GM18508 (cell line): ENCODE data around the gene HAX1.
"Not testable (repeated sequence)": the region's sequence is repeated elsewhere in the genome, so short reads cannot be mapped to it uniquely, and the experiment has no call there.

Experiments used
- ATAC-seq: cut with Tn5 transposase; IDR thresholded peaks from one replicate; pipeline ENCODE4 v1.9.1; 2021; ENCODE audit warnings: moderate number of reproducible peaks; ENCODE audit not compliant: insufficient read depth, unreplicated experiment

Gene HAX1

GRCh38 chr1:154272217-154272998, at the start of gene HAX1:
TSS of gene HAX1 (plus strand) at chr1:154272629. CDS start at chr1:154272724, 95 bp downstream.
- peak; percentile 69 for ATAC-seq

- ATAC-seq = no peak
Measured at GRCh38 chr1:154222918-154223317, 49.5 kb upstream of the HAX1 start.

GRCh38 chr1:154223621-154224020, 48.8 kb upstream of the HAX1 start:
- no peak for ATAC-seq

- ATAC-seq = no peak
Measured at GRCh38 chr1:154225370-154225769, 47.1 kb upstream of the HAX1 start.

GRCh38 chr1:154231112-154231511, 41.3 kb upstream of the HAX1 start:
- not testable (repeated sequence) for ATAC-seq

GRCh38 chr1:154233127-154233526, 39.3 kb upstream of the HAX1 start:
- not testable (repeated sequence) for ATAC-seq

GRCh38 chr1:154236855-154237254, 35.6 kb upstream of the HAX1 start:
- ATAC-seq = no peak

- no peak for ATAC-seq
Measured at GRCh38 chr1:154237435-154237834, 35.0 kb upstream of the HAX1 start.

GRCh38 chr1:154237880-154238506, 34.4 kb upstream of the HAX1 start:
- ATAC-seq = no peak

GRCh38 chr1:154239491-154239890, 32.9 kb upstream of the HAX1 start:
- no peak for ATAC-seq

- no peak for ATAC-seq
Measured at GRCh38 chr1:154240294-154240833, 32.1 kb upstream of the HAX1 start.

GRCh38 chr1:154241703-154242351, 30.6 kb upstream of the HAX1 start:
- no peak for ATAC-seq

GRCh38 chr1:154253671-154254070, 18.8 kb upstream of the HAX1 start:
- no peak for ATAC-seq

GRCh38 chr1:154256686-154257085, 15.7 kb upstream of the HAX1 start:
- no peak for ATAC-seq

GRCh38 chr1:154258784-154259183, 13.6 kb upstream of the HAX1 start:
- no peak for ATAC-seq

GRCh38 chr1:154260127-154260526, 12.3 kb upstream of the HAX1 start:
- no peak for ATAC-seq

- no peak for ATAC-seq
Measured at GRCh38 chr1:154263465-154264332, 8.7 kb upstream of the HAX1 start.

GRCh38 chr1:154264454-154264853, 8.0 kb upstream of the HAX1 start:
- ATAC-seq = no peak

- ATAC-seq = no peak
Measured at GRCh38 chr1:154265586-154265985, 6.8 kb upstream of the HAX1 start.

GRCh38 chr1:154270833-154271232, 1.6 kb upstream of the HAX1 start:
- ATAC-seq = no peak
